Stimulated activated CD4-positive, alpha-beta T cell treated with anti-CD3 and anti-CD28 coated beads, Interleukin-1b, Interleukin-23, amount 100 ng/mL, for 24 hours (primary cell): ENCODE measurements around the gene TPGS1.

Source experiments
- DNase-seq, 4 experiments: peaks; one replicate each; pipeline ENCODE4 v3.0.0-alpha.2; 2020; ENCODE audit warnings: low read depth in 4 of 4, low spot score in 1 of 4

The TPGS1 gene

GRCh38 chr19:495402-496111 is 11.7 kb upstream of the TPGS1 start:
- DNase-seq: no peak

- no peak for DNase-seq
These were observed 11.1 kb upstream of the TPGS1 start, which contains the start of gene MADCAM1 for GRCh38 chr19:496112-496665. Gene MADCAM1 (plus strand): TSS chr19:496486. CDS start chr19:496500, 14 bp downstream.

- no peak for DNase-seq
These were observed 10.3 kb upstream of the TPGS1 start for GRCh38 chr19:496986-497385.

- no peak for DNase-seq
These were observed 9.8 kb upstream of the TPGS1 start for GRCh38 chr19:497491-497868.

- DNase-seq: no peak
These were observed 9.3 kb upstream of the TPGS1 start for GRCh38 chr19:497869-498510.

- no peak for DNase-seq
These were observed 8.8 kb upstream of the TPGS1 start for GRCh38 chr19:498511-498891.

- no peak for DNase-seq
These were observed 8.2 kb upstream of the TPGS1 start for GRCh38 chr19:498977-499623.

GRCh38 chr19:501646-502045 is 5.7 kb upstream of the TPGS1 start:
- DNase-seq: no peak

GRCh38 chr19:504616-505015 is 2.7 kb upstream of the TPGS1 start:
- DNase-seq: no peak

- peak; percentile 81 to 94 (median 92) for DNase-seq
These were observed 652 bp upstream of the TPGS1 start for GRCh38 chr19:506404-507285.

- no peak for DNase-seq
These were observed 1.2 kb downstream of the TPGS1 start for GRCh38 chr19:508204-509150.

- DNase-seq: peak; percentile 84 to 91 (median 86)
These were observed 3.4 kb downstream of the TPGS1 start for GRCh38 chr19:510606-511100.

GRCh38 chr19:511101-511851 is 4.0 kb downstream of the TPGS1 start:
- peak; percentile 30 to 75 (median 50) for DNase-seq

- DNase-seq: no peak
These were observed 5.5 kb downstream of the TPGS1 start for GRCh38 chr19:512547-513365.

- no peak for DNase-seq
These were observed 6.3 kb downstream of the TPGS1 start for GRCh38 chr19:513368-514165.

- no peak for DNase-seq
These were observed 6.9 kb downstream of the TPGS1 start for GRCh38 chr19:514166-514663.
